ENCODE results near the gene SPDYE6. TPM values are rescaled to one million over a fixed set of nuclear protein-coding genes. Genes with fewer than 3 reads are reported as not detected.

Gene SPDYE6
- total RNA-seq, 2 experiments from 2014 or later = not detected

Other genes starting within 250 kb of the SPDYE6 start
- gene SH2B2, start 69.6 kb downstream of the SPDYE6 start, total RNA-seq = 1 to 10 TPM; 2.9 to 3.6 TPM
- gene PRKRIP1, start 39.9 kb upstream of the SPDYE6 start, total RNA-seq = 10 to 100 TPM; 25.1 to 25.2 TPM
- gene ORAI2, start 77.1 kb upstream of the SPDYE6 start, total RNA-seq = 10 to 100 TPM; 41.4 to 46.2 TPM
- gene ALKBH4, start 108.4 kb upstream of the SPDYE6 start, total RNA-seq = 10 to 100 TPM in 1 of 2 experiments, 1 to 10 TPM in 1; 8.8 to 10.1 TPM
- 10 to 100 TPM; 20.1 to 20.7 TPM for gene LRWD1, start 108.5 kb upstream of the SPDYE6 start, total RNA-seq
- gene POLR2J, start 122.5 kb upstream of the SPDYE6 start, total RNA-seq = 10 to 100 TPM; 63.5 to 67.1 TPM
- 10 to 100 TPM; 23.6 to 25.2 TPM for gene RASA4B, start 161.3 kb upstream of the SPDYE6 start, total RNA-seq
- 1 to 10 TPM; 6.4 to 9.6 TPM for gene UPK3BL2, start 187.3 kb upstream of the SPDYE6 start, total RNA-seq
- not detected for gene SPDYE2, start 194.8 kb upstream of the SPDYE6 start, total RNA-seq
- 10 to 100 TPM; 19.7 to 23.3 TPM for gene POLR2J3, start 216.1 kb upstream of the SPDYE6 start, total RNA-seq